WTC11 (cell line): ENCODE results near the gene RYR1. TPM values are rescaled to one million over a fixed set of nuclear protein-coding genes. Genes with fewer than 3 reads are reported as not detected.

Source experiments
- ATAC-seq: fragments of 200-7000 bp; cut with Tn5 transposase; 2 replicates; pipeline ENCODE4 v1.10.0; 2021; ENCODE audit warnings: mild to moderate bottlenecking, moderate library complexity
- CTCF ChIA-PET: fragments of 300-600 bp; sonication (Branson Sonifier 250); formaldehyde crosslinking; loops from one replicate; lab custom pipeline; 2021; ENCODE audit warnings: antibody characterized with exemption; lab: Charles Lee
- POLR2A ChIA-PET: fragments of 350-600 bp; sonication (Branson Sonifier 250); formaldehyde crosslinking; loops from one replicate; lab custom pipeline; 2021; ENCODE audit warnings: antibody characterized with exemption; lab: Charles Lee
- DNase-seq: peaks from one replicate; pipeline ENCODE4 v3.0.0; 2021; ENCODE audit warnings: low spot score
- H3K27ac Mint-ChIP-seq: 2 replicates; pipeline ENCODE4 v1.8.0; 2021; ENCODE audit warnings: mixed read lengths
- H3K27me3 Mint-ChIP-seq: 2 replicates; pipeline ENCODE4 v1.8.0; 2021; ENCODE audit warnings: low read depth, mild to moderate bottlenecking, moderate library complexity, mixed read lengths
- H3K36me3 Mint-ChIP-seq: 2 replicates; pipeline ENCODE4 v1.8.0; 2021; ENCODE audit warnings: mixed read lengths
- H3K4me1 Mint-ChIP-seq: 2 replicates; pipeline ENCODE4 v1.8.0; 2022; ENCODE audit warnings: mixed read lengths
- H3K4me3 Mint-ChIP-seq: 2 replicates; pipeline ENCODE4 v1.8.0; 2021; ENCODE audit warnings: mild to moderate bottlenecking, moderate library complexity, mixed read lengths
- H3K9me3 Mint-ChIP-seq: 2 replicates; pipeline ENCODE4 v1.8.0; 2021; ENCODE audit warnings: mixed read lengths
- CBFB ChIP-seq: sonication (generic); formaldehyde crosslinking; IDR thresholded peaks from 2 replicates; pipeline ENCODE4 v1.8.1; 2022; ENCODE audit warnings: mild to moderate bottlenecking, low read depth, missing genetic modification reagents
- CTCF ChIP-seq: fragments of 200-600 bp; IDR thresholded peaks from 2 replicates; pipeline ENCODE4 v1.8.0; 2022; ENCODE audit warnings: antibody characterized with exemption
- E2F5 ChIP-seq: sonication (generic); formaldehyde crosslinking; IDR thresholded peaks from 2 replicates; pipeline ENCODE4 v1.8.1; 2022; ENCODE audit warnings: mild to moderate bottlenecking, moderate library complexity, missing genetic modification reagents
- ESRRA ChIP-seq: sonication (generic); formaldehyde crosslinking; IDR thresholded peaks from 2 replicates; pipeline ENCODE4 v1.8.1; 2022; ENCODE audit warnings: mild to moderate bottlenecking, missing genetic modification reagents, borderline replicate concordance
- ETV6 ChIP-seq: sonication (generic); formaldehyde crosslinking; IDR thresholded peaks from 2 replicates; pipeline ENCODE4 v1.8.1; 2022; ENCODE audit warnings: mild to moderate bottlenecking, missing genetic modification reagents
- FOXK1 ChIP-seq: sonication (generic); formaldehyde crosslinking; IDR thresholded peaks from 2 replicates; pipeline ENCODE4 v1.8.0; 2022; ENCODE audit warnings: mild to moderate bottlenecking, moderate library complexity, missing genetic modification reagents
- GABPB1 ChIP-seq: sonication (generic); formaldehyde crosslinking; IDR thresholded peaks from 2 replicates; pipeline ENCODE4 v1.8.1; 2023; ENCODE audit warnings: mild to moderate bottlenecking, missing genetic modification reagents
- NFATC4 ChIP-seq: fragments of 250-450 bp; sonication (Bioruptor Pico); IDR thresholded peaks from 2 replicates; pipeline ENCODE4 v1.9.0; 2021; ENCODE audit warnings: mild to moderate bottlenecking
- NR2C2 ChIP-seq: sonication (generic); formaldehyde crosslinking; IDR thresholded peaks from 2 replicates; pipeline ENCODE4 v1.8.0; 2022; ENCODE audit warnings: mild to moderate bottlenecking, missing genetic modification reagents
- NR3C1 ChIP-seq: sonication (generic); formaldehyde crosslinking; conservative IDR thresholded peaks from 2 replicates; pipeline ENCODE4 v1.8.1; 2023; ENCODE audit warnings: low read depth, mild to moderate bottlenecking, missing genetic modification reagents
- PRDM15 ChIP-seq: sonication (generic); formaldehyde crosslinking; IDR thresholded peaks from 2 replicates; pipeline ENCODE4 v1.8.0; 2022; ENCODE audit warnings: missing genetic modification reagents
- PREB ChIP-seq: sonication (generic); formaldehyde crosslinking; IDR thresholded peaks from 2 replicates; pipeline ENCODE4 v1.8.1; 2022; ENCODE audit warnings: mild to moderate bottlenecking, missing genetic modification reagents, moderate library complexity, borderline replicate concordance
- PRRX2 ChIP-seq: fragments of 250-450 bp; sonication (Bioruptor Pico); IDR thresholded peaks from 2 replicates; pipeline ENCODE4 v1.8.0; 2021; ENCODE audit warnings: mild to moderate bottlenecking
- SP1 ChIP-seq: sonication (generic); formaldehyde crosslinking; conservative IDR thresholded peaks from 2 replicates; pipeline ENCODE4 v1.8.1; 2022; ENCODE audit warnings: missing genetic modification reagents
- ZNF121 ChIP-seq: sonication (generic); formaldehyde crosslinking; IDR thresholded peaks from 2 replicates; pipeline ENCODE4 v1.8.0; 2023; ENCODE audit warnings: missing genetic modification reagents
- ZNF512 ChIP-seq: sonication (generic); formaldehyde crosslinking; IDR thresholded peaks from 2 replicates; pipeline ENCODE4 v1.8.1; 2022; ENCODE audit warnings: missing genetic modification reagents, borderline replicate concordance
- ZNF532 ChIP-seq: fragments of 250-450 bp; sonication (Bioruptor Pico); IDR thresholded peaks from 2 replicates; pipeline ENCODE4 v1.9.0; 2021; ENCODE audit warnings: mild to moderate bottlenecking, borderline replicate concordance
- total RNA-seq: library from RNA; stranded (reverse); gene quantifications from 3 replicates; pipeline ENCODE4 v1.2.3, GENCODE V29; 2021

Gene RYR1
- total RNA-seq, 1 experiment from 2014 or later = 24.2 TPM

GRCh38 chr19:38514812-38515633 is 81.5 kb downstream of the RYR1 start:
- DNase-seq = peak; percentile 84
- peak; percentile 93 for ATAC-seq
- H3K36me3 Mint-ChIP-seq = no peaks in the 10 kb centered on the region; the same call in 1 of the 2 replicates
- H3K4me1 Mint-ChIP-seq = no peaks in the 10 kb centered on the region
- CTCF ChIA-PET = interaction anchor here (0.5 to 2.0 kb wide), 11 partner anchors 8 to 217 kb away, joined by 3 to 15 read pairs (median 3); partner anchors contain the start of genes EIF3K, FAM98C and GGN
- POLR2A ChIA-PET = no interaction called here
- H3K4me3 Mint-ChIP-seq = no peak overlapping the region
- TF ChIP-seq ZNF532 (CRISPR knock-in tag) (no peak), CTCF (peak; percentile 81), E2F5 (CRISPR knock-in tag) (0 out of 2 replicates have a peak, but pooled peaks have one; percentile 30), NR2C2 (no peak), PRDM15 (no peak), ZNF121 (CRISPR knock-in tag) (0 out of 2 replicates have a peak, but pooled peaks have one; percentile 3)
- no peaks in the 10 kb centered on the region for H3K9me3 Mint-ChIP-seq
- no peaks in the 10 kb centered on the region for H3K27me3 Mint-ChIP-seq
- no peak overlapping the region for H3K27ac Mint-ChIP-seq

GRCh38 chr19:38515896-38516295 is 82.4 kb downstream of the RYR1 start:
- POLR2A ChIA-PET = no interaction called here
- H3K36me3 Mint-ChIP-seq = peaks cover 3% of the 10 kb centered on the region
- no peak overlapping the region for H3K27ac Mint-ChIP-seq
- DNase-seq (no peak), ATAC-seq (no peak)
- TF ChIP-seq GABPB1 (CRISPR knock-in tag) (no peak), NR3C1 (CRISPR knock-in tag) (no peak), NFATC4 (no peak)
- CTCF ChIA-PET = interaction anchor here (0.6 to 2.0 kb wide), 11 partner anchors 9 to 128 kb away, joined by 3 to 15 read pairs (median 4); partner anchors contain the start of genes EIF3K, FAM98C and GGN
- H3K4me1 Mint-ChIP-seq = no peaks in the 10 kb centered on the region
- H3K9me3 Mint-ChIP-seq = no peaks in the 10 kb centered on the region
- no peak overlapping the region for H3K4me3 Mint-ChIP-seq
- no peaks in the 10 kb centered on the region for H3K27me3 Mint-ChIP-seq

GRCh38 chr19:38516802-38517201 is 83.3 kb downstream of the RYR1 start:
- ChIA-PET CTCF (interaction anchor here (0.8 to 2.0 kb wide), 2 partner anchors 114 to 118 kb away, joined by 3 to 15 read pairs; partner anchors contain the start of gene FAM98C), POLR2A (no interaction called here)
- H3K4me1 Mint-ChIP-seq = no peaks in the 10 kb centered on the region
- ATAC-seq (no peak), DNase-seq (no peak)
- H3K36me3 Mint-ChIP-seq = peaks cover 4% of the 10 kb centered on the region
- no peak overlapping the region; the same call in 1 of the 2 replicates for H3K27ac Mint-ChIP-seq
- H3K4me3 Mint-ChIP-seq = no peak overlapping the region
- no peaks in the 10 kb centered on the region for H3K27me3 Mint-ChIP-seq
- no peaks in the 10 kb centered on the region for H3K9me3 Mint-ChIP-seq
- TF ChIP-seq SP1 (CRISPR knock-in tag) (no peak), ESRRA (CRISPR knock-in tag) (no peak), PREB (CRISPR knock-in tag) (no peak), ZNF512 (CRISPR knock-in tag) (no peak), NR2C2 (no peak), ETV6 (CRISPR knock-in tag) (no peak), PRRX2 (CRISPR knock-in tag) (no peak), ZNF121 (CRISPR knock-in tag) (no peak), FOXK1 (CRISPR knock-in tag) (no peak), CBFB (CRISPR knock-in tag) (no peak)
